HG03469 (cell line): ENCODE measurements around the gene HELZ.

Source experiments
- ATAC-seq: cut with Tn5 transposase; IDR thresholded peaks from one replicate; pipeline ENCODE4 v1.9.1; 2021; ENCODE audit warnings: mild to moderate bottlenecking, moderate library complexity, moderate number of reproducible peaks; ENCODE audit not compliant: unreplicated experiment

HELZ gene

DNA sequence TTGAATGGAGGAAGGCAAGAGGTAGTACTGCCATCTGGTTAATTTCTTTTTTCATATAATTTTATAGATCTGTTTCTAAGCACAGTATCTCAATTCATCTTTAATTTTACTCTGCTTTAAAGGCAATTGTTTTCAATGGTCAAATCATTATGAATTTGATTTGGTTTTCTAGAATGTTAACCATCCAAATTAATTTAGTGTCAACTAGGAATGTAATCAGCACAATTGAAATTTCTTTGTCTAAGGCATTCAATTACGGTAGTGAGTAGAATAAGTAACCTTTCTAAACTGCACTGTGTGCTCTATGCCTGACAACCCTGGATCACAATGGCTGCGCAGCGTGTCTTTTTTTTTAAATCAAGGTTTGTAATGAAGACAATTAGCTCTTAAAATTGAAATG is 156.4 kb downstream of the HELZ start:
- no peak for ATAC-seq

DNA sequence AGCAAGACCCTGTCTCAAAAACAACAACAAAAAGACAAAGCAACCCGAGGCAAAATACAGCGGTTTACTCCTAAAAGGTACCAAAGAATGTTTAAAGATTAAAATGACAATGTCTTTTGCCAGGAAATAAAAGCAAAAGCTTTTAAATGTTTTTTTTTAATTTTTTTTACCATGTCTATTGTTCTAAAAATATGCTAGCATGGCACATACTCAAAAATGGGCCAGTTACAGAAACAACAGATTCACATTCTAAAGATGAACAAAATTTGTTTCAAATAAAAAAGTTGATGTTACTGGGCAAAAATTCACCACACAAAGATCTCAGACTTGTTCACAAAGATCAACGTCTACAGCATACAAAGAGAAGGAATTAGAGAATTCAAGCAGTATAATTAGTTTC is 159.6 kb downstream of the HELZ start:
- ATAC-seq = no peak

DNA sequence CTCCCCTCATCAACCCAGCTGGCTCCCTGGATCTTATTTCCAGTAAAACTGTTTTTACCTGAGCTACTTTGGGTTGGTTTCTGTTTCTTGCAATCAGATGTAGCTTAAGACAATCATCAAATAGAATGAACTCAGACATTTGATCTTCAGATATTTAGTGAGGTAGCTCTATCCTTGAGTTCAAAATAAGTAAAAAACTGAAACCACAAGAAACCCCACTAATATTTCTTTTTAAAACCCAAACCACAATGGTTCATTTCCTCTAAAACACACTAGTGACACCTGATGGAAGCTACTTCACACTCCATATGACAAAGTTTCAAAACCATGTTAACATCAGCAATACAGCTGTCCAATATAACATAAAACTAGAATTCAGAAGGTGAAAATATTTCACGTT is 162.9 kb downstream of the HELZ start:
- ATAC-seq = no peak

DNA sequence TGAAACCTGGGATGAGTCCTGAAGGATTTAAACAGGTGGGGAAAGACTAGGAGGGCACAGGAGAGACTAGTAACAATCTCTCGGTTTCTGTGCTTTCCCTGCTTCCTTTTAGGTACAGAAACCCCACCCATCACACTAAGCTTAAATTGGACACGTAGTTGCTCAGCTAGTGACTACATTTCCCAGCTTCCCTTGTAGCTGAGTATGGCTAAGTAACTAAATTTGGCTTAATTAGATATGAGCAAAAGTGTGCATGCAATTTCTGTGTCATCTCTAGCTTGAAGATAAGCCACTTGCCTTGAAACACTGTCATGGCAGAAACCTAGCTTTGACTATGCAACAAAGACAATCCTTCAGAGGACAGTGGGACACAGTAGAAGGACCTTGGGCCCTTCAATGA is 164.2 kb downstream of the HELZ start:
- ATAC-seq = no peak

DNA sequence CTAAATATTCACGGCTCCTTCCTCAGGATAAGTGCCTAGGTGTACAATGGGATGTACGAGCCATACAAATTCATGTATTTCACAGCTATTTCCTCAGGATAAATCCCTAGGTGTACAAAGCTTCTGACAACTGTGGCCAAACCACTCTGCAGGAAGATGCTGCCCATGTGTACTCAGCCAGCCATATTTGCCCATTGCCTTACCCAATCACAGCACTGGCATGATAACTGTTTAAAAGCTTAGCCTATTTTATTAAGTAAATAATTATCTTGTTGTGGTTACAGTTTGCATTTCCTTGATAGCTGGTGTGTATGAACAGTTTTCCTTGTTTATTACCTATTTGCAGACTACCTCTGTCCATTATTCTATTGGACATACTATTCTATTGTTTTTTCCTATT is 165.5 kb downstream of the HELZ start:
- no peak for ATAC-seq

DNA sequence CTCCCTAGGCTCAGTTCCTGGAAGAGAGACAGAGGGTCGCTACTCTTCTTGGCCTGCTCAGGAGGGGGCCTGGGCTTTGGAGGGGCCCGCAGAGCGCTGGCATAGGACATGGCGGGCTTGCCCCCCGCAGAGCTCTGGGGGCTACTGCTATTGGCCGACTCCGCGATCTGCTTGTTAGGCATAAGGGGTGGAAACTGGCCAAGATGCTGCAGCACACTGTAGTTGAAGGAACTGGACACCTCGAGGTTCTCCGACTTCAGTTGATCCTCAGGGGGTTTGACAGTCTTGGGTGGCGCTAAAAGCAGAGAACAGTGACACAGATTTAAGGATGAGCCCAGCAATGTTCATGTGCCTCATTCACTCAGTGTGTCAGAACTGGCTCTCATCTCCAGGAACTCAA is 166.7 kb downstream of the HELZ start:
- no peak for ATAC-seq

DNA sequence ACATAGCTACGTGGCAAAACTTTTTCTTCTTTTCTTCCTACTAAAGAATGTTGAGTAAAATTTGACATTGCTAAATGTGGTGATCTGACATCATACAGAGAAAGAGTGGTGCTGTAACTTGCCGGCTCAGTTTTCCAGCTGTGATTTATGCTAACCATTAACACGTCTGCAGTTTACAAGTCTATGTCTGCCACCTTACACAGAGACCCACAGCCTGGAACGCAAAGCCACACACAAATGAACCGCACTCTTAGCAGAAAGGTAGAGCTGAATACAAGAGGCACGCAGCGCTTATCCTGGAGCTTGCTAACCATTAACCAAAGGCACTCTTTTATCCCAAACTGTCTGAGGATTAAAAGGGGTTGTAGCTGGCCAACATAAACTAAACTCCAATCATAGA is 168.7 kb downstream of the HELZ start:
- ATAC-seq = no peak

DNA sequence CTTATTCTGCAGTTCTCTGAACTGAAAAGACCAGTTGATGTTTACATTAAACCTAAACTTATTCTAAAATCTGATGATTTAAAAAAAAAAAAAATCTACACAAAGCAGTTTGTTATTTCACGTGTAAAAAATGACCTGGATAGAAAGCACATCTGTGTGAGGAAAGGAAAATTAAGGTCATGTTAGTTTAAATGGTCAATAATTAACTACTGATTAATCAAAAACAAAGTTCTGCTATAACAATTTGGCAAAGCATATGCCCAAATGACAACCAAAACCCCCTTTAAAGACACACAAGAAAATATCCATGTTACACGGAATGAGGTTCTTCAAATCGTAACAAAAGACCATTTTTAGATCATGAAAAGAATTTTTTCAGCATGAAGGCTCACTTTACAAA is 170.2 kb downstream of the HELZ start:
- ATAC-seq = no peak

DNA sequence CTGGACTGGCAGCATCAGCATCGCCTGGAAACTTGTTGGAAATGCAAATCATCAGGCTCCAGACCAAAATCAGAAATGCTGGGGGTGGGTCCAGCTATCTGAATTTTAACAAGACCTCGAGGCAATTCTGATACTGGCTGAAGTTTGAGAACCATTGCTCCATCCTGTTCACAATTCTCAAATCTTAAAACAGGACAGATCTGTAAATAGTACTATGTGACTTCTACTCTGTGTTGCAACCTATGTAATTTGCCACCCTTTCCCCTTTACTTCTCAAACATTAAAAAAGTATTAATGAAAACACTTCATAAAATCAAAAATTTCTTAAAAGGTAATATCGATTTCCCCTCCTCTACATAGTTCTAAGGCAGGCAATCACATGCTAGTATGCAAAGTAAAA is 172.1 kb downstream of the HELZ start:
- no peak for ATAC-seq

DNA sequence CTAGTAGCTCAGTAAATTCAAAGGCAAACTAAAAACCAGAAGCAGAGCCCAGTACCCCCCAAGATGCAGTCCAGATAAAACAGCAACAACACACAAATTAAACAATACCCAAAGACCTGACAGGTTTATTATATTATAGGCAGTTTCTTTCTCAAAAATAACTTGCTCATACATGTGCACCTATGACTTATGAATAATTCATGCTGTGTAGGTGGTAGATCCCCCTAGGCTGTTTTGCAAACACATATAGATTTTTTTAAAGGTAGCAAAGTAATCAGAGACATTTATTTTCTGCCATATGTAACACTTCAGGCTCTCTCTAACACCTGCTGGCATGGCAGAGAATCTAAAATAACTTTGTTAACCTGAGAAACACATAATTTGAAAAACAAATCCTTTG is 173.4 kb downstream of the HELZ start:
- ATAC-seq = no peak

DNA sequence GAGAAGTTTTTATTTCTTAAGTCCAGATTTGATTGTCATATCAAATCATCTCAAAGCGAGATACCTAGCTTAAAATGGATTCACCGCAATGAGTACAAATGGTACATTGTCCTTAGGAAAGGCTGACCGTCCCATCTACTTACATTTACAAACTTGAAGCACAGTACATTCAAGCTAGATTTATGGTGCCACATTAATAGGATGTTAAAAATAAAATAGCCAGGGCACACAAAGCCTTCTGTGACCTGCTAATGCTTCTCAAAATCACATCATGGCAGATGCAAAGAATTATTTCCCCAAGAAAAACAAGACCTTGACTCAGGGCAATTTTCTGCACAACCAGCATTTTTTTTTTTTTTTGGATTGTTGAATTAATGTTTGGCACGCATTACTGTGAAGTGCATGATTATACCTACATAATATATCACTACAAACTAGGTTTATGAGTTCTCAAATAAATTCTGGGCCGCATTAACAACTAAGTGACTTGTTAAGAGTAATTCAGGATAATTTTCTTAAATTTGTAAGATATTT is 175.3 kb downstream of the HELZ start:
- no peak for ATAC-seq

DNA sequence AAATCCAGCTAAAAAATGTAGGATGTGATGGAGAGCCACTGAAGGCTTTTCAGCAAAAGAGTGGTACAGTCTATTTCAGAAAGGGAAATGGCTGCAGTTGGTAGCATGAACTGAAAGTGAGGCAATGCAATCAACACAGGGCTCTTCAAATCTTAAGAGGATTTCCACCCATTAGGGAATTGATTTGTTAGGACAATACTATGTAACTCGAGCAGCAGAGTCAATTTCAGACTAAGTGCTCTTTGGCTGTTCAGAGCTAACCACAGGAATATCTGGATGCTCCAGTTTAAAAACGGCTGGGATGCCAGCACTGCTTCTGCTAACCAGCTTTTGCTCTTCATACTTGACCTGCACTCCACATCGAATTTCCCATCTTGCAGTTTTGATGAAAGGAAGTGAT is 176.0 kb downstream of the HELZ start:
- no peak for ATAC-seq

DNA sequence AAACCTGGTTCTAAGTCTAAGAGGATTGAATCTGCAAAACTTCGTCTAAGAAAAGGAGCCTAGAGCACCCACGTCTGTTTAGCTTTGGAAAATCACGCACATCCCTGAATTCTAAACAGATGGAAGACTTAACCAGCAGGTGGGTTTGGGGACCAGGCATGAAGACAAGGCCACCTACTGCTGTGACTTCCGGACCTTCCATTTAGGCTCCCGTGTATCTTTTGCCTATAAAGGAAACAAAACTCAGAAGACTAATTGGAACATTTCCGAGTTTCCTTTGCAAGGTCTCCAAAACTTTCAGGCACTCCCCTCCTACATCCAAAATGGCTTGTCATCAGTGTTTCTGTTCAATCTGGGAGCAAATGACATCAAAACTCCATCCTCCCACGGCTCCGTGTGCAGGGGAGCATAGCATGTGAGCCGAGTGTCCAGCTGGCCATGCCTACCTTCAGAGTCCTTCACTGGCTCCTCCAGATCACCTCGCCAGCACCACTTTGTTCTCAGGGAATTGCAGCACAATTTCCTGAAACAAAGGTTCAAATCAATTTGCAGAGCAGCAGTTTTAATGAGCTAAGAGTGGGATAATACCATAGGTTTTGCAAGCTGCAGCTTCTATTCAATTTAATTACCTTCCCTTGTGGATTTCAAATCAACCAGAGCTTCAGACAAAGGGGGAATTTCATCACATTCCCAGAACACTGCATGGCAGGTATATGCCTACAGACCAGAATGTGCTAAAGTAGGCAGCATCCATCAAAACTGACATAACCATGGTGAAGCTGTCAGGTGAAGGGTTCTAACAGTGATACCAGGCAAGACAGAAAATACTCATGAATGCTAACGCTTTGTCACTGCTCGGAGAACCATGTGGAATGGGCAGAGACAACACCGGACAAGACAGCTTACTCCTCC is 177.2 kb downstream of the HELZ start:
- no peak for ATAC-seq

DNA sequence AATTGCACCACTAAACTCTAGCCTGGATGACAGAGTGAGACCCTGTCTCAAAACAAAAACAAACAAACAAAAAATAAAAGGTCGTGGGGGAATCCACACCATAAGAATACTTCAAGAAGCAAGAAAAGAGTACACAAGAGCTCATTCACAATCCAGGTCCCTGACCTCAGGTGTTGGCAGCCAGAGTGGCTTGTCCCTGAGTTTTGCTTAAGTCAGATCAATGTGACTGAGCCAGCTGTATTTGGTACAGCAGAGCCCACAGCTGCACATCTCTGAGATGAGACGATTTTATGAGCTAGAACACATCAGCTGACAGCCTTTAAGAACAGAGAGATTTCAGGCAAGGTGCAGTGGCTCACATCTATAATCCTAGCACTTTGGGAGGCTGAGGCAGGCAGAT is 178.3 kb downstream of the HELZ start:
- no peak for ATAC-seq

DNA sequence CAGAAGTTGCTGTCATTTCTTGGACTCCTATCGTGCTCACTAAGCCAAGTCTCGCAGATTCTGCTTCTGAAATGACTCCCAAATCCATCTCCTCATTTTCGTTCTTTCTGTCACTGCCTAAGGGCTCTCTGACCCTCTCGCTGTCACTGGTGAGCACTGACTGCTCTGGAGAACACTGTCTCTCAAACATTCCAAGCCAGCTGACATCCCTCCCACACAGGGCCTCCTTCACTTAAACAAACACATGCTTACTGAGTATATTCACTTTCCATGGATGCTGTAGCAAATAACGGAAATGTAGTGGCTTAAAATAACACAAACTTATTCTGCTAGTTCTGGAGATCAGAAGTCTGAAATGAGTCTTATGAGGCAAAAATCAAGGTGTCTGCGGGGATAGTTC is 181.9 kb downstream of the HELZ start:
- ATAC-seq = no peak

DNA sequence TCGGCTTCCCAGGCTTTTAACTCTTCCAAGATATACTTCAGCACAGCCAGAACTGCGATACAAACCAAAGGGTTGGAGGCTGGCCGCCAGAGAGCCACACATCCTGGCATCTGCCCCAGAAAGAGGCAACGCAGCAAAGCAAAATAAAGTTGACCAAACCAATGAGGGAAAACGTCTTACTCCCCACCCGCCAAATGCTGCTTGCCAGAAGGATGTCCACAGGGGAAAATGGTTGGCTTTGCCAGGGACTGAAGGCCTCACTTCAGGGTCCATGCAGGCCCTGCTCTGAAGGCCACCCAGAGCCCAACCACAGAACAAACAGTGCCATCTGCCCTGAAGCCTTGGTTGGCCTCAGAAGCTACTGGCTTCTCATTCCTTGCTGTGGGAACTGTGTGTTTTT is 185.6 kb downstream of the HELZ start:
- no peak for ATAC-seq

DNA sequence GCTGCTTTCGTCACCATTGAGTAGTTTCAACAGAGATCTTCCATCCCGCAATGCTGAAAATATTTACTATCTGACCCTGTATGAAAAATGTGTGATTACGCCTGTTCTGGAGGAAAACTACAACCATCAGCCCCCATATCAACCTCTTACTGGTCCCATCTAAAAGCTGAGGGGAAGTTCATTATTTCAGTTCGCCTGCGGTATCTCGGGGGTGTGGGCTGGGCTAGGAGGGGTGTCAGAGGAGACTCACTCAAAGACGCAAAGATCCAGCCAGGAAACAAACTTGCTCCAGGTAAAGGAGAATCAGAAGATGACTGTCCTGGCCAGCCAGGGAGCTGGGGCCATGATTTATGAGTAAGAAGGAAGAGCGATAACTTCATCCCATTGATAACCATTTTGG is 187.0 kb downstream of the HELZ start:
- ATAC-seq = no peak

DNA sequence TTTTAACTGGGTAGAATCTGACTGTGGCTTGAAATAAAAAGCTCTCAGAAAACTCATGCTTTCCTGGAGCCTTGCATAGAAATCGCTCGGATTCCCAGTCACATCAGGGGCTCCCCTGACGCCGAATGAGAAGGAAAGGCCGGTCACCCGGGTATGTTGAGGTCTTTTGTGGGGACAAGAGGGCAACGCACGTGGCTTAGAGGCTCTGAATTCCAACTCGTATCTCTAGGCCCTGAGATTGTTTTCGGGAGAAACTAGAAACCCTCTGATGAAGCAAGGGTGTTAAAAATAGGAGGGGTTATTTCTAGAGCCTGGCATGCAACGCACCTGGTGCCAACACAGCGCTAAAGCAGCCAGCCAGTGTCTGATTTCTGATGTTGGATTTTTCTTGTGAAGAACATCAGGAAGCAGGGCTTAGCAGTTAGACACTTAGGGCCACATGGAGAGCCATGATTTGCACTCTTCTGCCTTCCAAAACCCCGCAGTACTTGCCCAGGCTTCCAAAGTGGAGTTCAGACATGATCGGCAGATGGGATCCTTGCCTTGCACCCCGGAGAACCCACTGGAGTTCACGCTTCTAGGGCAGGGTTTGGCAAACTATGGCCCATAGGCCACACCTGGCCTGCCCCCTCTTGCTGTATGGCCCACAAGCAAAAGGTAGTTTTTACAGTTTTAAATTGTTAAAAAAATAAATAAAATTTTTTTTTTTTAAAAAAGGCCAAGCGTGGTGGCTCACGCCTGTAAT is 188.1 kb downstream of the HELZ start:
- ATAC-seq = no peak

DNA sequence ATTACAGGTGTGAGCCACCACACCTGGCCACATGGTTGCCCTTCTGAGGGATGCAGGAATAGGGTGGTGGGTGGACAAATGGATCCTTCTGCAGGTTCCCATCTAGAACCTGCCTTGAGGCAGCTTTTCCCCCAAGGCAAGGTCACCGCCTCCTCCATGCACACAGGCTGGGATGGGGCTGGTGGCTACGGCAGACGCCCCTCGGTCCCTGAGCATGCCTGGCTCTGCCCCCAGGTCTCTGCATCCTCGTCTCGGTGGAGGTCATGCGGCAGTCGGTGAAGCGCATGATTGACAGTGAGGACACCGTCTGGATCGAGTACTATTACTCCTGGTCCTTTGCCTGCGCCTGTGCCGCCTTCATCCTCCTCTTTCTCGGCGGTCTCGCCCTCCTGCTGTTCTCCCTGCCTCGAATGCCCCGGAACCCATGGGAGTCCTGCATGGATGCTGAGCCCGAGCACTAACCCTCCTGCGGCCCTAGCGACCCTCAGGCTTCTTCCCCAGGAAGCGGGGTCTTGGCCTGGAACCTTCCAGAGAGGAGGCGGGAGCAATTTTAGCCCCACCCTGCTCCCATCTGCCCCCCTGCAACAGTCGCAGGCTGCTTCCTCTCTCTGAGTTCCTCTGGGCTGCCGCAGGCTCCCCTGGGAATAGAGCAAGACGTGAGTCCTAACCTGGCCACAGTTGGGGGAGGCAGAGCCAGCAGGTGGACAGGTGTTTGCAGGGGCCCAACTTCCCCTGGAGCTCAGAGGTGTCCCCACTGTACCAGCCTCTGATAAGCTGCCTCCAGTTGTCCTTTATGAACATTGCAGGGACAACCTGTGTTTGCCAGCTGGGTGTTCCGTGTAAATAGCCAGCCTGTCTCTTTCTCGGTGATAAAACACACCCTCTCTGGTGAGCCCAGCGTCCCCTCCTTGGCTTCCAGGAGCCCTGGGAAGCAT is 188.9 kb downstream of the HELZ start:
- ATAC-seq = no peak

DNA sequence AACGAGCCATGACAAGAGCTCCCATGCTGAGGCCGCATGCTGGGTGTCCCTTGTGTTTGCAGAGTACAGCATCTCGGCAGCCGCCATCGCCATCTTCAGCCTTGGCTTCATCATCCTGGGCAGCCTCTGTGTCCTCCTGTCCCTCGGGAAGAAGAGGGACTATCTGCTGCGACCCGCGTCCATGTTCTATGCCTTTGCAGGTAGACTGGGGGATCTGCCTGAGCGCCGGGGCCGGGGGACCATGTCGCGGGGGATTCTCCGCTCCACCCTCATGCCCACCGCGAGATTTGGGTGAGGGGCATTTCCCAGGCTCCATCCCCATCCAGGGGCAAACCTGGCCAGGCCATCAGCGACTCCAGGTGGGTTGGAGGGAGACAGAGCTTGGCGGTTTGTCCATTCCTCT is 190.0 kb downstream of the HELZ start:
- no peak for ATAC-seq

DNA sequence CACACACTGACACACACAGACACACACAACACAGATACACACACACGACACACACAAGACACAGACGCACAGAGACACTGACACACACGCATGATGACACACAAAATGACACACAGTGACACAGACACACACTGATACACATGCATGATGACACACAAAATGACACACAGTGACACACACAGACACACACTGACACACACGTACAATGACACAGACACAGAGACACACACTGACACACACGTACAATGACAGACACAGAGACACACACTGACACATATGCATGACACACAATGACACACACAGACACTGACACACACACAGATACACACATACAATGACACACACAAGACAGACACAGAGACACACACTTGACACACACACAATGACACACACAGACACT is 190.4 kb downstream of the HELZ start:
- ATAC-seq = no peak
